Measurements from ENCODE around the gene SEMA5A. TPM values are rescaled to one million over a fixed set of nuclear protein-coding genes. Genes with fewer than 3 reads are reported as not detected.
A peak's percentile ranks its signal among the peaks of the same experiment; 100 is the strongest.

The SEMA5A gene
- total RNA-seq, 1 experiment from 2014 or later: 9.3 TPM

DNA sequence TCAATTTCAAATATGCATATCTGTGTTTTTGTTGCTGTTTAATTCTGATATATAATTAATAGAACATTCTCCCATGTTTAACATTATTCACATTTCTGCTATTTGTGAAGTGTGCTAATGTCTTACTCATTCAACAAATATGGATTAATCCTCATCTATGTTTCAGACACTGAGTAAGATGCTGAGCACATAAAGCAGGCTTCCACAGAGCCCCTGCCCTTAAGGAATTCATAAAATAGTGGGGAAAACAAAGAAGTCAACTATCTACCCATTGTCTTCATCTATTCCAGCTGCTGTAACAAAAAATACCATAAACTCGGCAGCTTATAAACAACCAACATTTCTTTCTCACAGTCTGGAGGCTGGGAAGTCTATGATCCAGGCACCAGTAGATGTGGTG is 333.3 kb downstream of the SEMA5A start:
- Mint-ChIP-seq H3K27me3 (ENCODE audit: low read depth) (no peaks in the 10 kb centered on the region), H3K9me3 (peaks cover 29% of the 10 kb centered on the region), H3K4me3 (no peak overlapping the region), H3K4me1 (0 out of 2 replicates have a peak, but pooled peaks cover 3% of the 10 kb centered on the region), H3K36me3 (peaks cover 15% of the 10 kb centered on the region), H3K27ac (no peak overlapping the region)
- CTCF ChIA-PET: no interaction called here
- ATAC-seq (no peak), DNase-seq (ENCODE audit: low spot score) (no peak)
- POLR2A ChIA-PET: no interaction called here
- TF ChIP-seq GRHL2 (CRISPR knock-in tag; IDR thresholded peaks at IDR 0.05; ENCODE audit: insufficient replicate concordance, severe bottlenecking): no peak

DNA sequence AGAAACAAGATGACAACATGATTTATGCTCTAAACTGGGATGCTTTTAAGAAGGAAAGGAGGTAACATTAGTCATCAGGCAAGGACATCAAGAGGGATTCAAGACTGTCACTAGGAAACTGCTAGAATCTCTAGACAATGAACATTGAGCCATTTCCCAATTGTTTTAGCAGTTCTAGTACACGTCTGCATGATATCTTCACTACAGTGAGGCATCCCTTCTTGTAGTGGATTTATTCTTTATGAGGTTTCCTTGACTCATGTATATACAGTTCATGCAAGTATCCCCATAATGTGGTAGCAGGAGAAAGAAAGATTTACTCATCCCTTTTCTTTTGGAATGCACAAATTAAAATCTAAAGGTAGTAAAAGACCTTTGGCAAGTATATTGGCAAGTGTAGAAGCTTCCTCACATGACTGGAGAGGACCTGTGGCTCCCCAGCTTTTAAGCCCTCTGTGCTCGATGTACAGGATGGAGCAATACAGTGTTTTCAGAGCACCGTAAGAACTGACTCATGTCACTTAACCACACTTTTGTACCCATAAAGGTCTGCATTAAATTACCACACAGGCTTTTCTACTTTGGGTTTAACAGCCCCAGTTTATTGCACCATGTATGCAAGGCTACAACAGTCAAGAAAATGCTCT is 335.9 kb downstream of the SEMA5A start:
- ATAC-seq: no peak
- Mint-ChIP-seq H3K36me3 (no peaks in the 10 kb centered on the region; the same call in 1 of the 2 replicates), H3K9me3 (peaks cover 10% of the 10 kb centered on the region), H3K27ac (no peak overlapping the region), H3K27me3 (ENCODE audit: low read depth) (no peaks in the 10 kb centered on the region), H3K4me3 (no peak overlapping the region), H3K4me1 (0 out of 2 replicates have a peak, but pooled peaks cover 3% of the 10 kb centered on the region)
- TF ChIP-seq FOXK1 (CRISPR knock-in tag; IDR thresholded peaks at IDR 0.05) (no peak), CBFB (CRISPR knock-in tag; IDR thresholded peaks at IDR 0.05; ENCODE audit: low read depth) (no peak), ERG (CRISPR knock-in tag; IDR thresholded peaks at IDR 0.05) (no peak), PRRX2 (CRISPR knock-in tag; IDR thresholded peaks at IDR 0.05) (no peak)
- TF ChIP-seq, protein P1, sequence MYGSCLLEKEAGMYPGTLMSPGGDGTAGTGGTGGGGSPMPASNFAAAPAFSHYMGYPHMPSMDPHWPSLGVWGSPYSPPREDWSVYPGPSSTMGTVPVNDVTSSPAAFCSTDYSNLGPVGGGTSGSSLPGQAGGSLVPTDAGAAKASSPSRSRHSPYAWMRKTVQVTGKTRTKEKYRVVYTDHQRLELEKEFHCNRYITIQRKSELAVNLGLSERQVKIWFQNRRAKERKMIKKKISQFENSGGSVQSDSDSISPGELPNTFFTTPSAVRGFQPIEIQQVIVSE (CRISPR knock-in tag; IDR thresholded peaks at IDR 0.05; ENCODE audit: borderline replicate concordance): no peak
- POLR2A ChIA-PET: no interaction called here
- no peak for DNase-seq (ENCODE audit: low spot score)
- CTCF ChIA-PET: no interaction called here

DNA sequence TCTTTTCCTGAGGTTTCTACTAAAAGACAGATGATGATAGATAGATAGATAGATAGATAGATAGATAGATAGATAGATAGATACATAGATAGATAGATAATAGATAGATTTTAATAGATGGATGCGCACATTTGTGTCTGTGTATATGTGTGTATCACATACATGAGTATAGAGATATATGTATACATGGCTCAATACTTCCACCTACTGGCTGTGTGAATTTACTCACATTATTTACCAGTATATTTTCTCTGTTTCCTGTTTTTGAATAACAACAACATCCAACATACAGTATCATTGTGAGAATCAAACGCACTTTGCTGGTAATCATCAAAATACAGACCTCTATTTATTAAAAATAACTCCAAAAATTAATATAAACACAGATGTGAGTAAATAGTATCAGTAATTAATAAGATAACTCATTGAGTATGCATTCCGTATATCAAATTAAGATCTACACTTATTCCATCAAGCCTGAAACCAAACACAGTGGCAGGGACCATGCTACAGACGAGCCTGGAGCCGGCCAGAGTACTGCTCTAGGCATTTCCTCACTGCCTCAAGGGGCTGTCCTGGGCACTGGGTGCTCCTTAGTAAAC is 338.0 kb downstream of the SEMA5A start:
- Mint-ChIP-seq H3K9me3 (peaks cover 14% of the 10 kb centered on the region), H3K36me3 (no peaks in the 10 kb centered on the region; the same call in 1 of the 2 replicates), H3K27me3 (ENCODE audit: low read depth) (no peaks in the 10 kb centered on the region), H3K4me3 (no peak overlapping the region), H3K27ac (no peak overlapping the region), H3K4me1 (0 out of 2 replicates have a peak, but pooled peaks cover 3% of the 10 kb centered on the region)
- CTCF ChIA-PET: no interaction called here
- POLR2A ChIA-PET: no interaction called here
- ATAC-seq (peak; percentile 61), DNase-seq (ENCODE audit: low spot score) (no peak)
- TF ChIP-seq RORB (CRISPR knock-in tag; IDR thresholded peaks at IDR 0.05) (no peak), ERG (CRISPR knock-in tag; IDR thresholded peaks at IDR 0.05) (no peak), HMGA2 (CRISPR knock-in tag; IDR thresholded peaks at IDR 0.05) (no peak), CTCF (IDR thresholded peaks at IDR 0.05) (0 out of 2 replicates have a peak, but pooled peaks have one; percentile 22)

DNA sequence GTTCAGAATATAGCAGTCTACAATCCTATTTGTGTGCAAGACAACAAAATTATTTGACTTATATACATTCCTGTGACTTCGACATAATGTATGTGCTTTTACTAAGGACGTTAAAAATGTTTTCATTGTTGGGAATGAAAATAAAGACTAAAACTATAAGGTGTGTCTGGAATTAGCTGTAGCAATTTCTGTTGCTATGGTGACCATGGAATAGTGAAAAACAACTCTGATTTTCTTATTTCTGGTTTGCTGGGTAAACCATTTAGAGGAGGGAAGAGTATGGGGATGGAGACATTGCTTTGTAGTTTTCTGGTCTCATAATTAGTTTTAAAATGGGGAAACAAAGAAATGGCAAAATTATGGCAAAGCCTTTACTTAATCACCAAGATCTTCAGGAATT is 343.2 kb downstream of the SEMA5A start:
- ChIA-PET CTCF (no interaction called here), POLR2A (no interaction called here)
- ATAC-seq (no peak), DNase-seq (ENCODE audit: low spot score) (no peak)
- Mint-ChIP-seq H3K27ac (no peak overlapping the region), H3K36me3 (no peaks in the 10 kb centered on the region; the same call in 1 of the 2 replicates), H3K4me3 (no peak overlapping the region), H3K27me3 (ENCODE audit: low read depth) (no peaks in the 10 kb centered on the region), H3K9me3 (peaks cover 14% of the 10 kb centered on the region), H3K4me1 (no peaks in the 10 kb centered on the region)
- TF ChIP-seq NFE2L1 (CRISPR knock-in tag; IDR thresholded peaks at IDR 0.05) (no peak), CTCF (IDR thresholded peaks at IDR 0.05) (no peak)

All from WTC11 (cell line).